Measurements from ENCODE around the gene FDPS. TPM values are rescaled to one million over a fixed set of nuclear protein-coding genes. Genes with fewer than 3 reads are reported as not detected.

FDPS gene
- total RNA-seq, 1 experiment from 2014 or later: 301 TPM

DNA sequence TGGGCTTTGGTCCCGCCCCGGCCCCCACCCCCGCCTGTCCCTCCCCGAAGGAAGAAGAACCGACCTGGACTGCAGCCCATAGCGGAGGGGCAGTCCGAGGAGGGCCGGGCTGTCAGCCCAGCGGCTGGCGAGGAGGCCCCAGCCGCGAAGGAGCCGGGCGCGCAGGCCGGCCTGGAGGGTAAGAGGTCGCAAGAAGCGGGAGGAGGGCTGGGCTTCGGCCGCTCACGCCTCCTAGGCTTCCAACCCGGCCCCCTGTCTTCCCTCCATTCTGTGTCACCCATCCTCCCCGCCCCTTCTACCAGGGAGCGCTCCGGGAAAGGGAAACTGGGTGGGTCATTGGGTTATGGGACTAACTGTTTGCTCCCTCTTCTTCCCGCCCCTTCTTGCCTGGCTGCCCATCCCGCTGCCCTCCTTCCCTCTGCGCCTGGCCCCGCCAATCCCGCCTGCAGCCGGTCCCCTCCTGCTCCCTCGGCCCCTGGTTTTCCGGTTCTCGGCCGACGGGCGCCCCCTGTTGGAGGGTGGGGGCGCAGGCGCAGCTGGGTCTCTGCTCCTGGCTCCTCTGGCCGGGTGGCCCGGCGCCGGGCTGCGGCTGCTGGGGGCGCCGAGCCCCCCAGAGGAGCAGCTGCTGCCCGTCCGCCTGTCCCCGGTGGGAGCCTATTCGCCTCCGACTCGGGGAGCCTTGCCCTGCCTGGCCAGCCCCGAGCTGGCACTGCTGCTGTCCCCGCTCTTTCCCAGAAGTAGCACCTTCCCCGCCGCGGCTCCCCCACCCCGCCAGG, 14.5 kb downstream of the FDPS start:
- TF ChIP-seq, protein P1, sequence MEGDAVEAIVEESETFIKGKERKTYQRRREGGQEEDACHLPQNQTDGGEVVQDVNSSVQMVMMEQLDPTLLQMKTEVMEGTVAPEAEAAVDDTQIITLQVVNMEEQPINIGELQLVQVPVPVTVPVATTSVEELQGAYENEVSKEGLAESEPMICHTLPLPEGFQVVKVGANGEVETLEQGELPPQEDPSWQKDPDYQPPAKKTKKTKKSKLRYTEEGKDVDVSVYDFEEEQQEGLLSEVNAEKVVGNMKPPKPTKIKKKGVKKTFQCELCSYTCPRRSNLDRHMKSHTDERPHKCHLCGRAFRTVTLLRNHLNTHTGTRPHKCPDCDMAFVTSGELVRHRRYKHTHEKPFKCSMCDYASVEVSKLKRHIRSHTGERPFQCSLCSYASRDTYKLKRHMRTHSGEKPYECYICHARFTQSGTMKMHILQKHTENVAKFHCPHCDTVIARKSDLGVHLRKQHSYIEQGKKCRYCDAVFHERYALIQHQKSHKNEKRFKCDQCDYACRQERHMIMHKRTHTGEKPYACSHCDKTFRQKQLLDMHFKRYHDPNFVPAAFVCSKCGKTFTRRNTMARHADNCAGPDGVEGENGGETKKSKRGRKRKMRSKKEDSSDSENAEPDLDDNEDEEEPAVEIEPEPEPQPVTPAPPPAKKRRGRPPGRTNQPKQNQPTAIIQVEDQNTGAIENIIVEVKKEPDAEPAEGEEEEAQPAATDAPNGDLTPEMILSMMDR (conservative IDR thresholded peaks at IDR 0.05; ENCODE audit: low read depth, low read length): peak; percentile 92
- TF ChIP-seq EZH2 (IDR thresholded peaks at IDR 0.05; ENCODE audit: low read length, unreplicated experiment): no peak
- H3K79me2 ChIP-seq (ENCODE audit: low read length): peaks cover 29% of the 10 kb centered on the region
- H3K36me3 ChIP-seq (ENCODE audit: low read depth, low read length): peaks cover 22% of the 10 kb centered on the region
- ChIA-PET CTCF (interaction anchor here (0.7 to 1.7 kb wide), 6 partner anchors 46 to 181 kb away, joined by 3 to 14 read pairs (median 4); partner anchors contain the start of genes CLK2 and HCN3), POLR2A (ENCODE audit: unreplicated experiment) (interaction anchor here (0.6 to 1.3 kb wide), 7 partner anchors 46 to 130 kb away, joined by 3 to 6 read pairs (median 3); partner anchors contain the start of genes CLK2, ENTREP3, HCN3 and SCAMP3)
- no peaks in the 10 kb centered on the region for H4K20me1 ChIP-seq (ENCODE audit: low read length)
- peak overlapping the region; percentile 93 for H3K4me2 ChIP-seq (ENCODE audit: low read length)
- ATAC-seq (peak; percentile 40), DNase-seq (peak; percentile 95)
- BruUV-seq (replicated peaks): no TSS peak
- intact Hi-C loops (cut with micrococcal nuclease): loop anchor here (1.0 kb wide), 4 partner anchors 15 to 325 kb away; partner anchors contain the start of genes ENTREP3, FDPS and HCN3
- peak overlapping the region; percentile 84 for H3K9ac ChIP-seq (ENCODE audit: low read length)
- H3K4me1 ChIP-seq (ENCODE audit: insufficient read depth, low read length): peaks cover 21% of the 10 kb centered on the region
- H3K4me3 ChIP-seq (ENCODE audit: low read length): peak overlapping the region; percentile 80
- no peaks in the 10 kb centered on the region for H3K9me2 ChIP-seq (replicated peaks; ENCODE audit: low read length)
- H3F3A ChIP-seq (ENCODE audit: low read length, unreplicated experiment): no peaks in the 10 kb centered on the region
- H3K9me3 ChIP-seq (ENCODE audit: low read length): no peaks in the 10 kb centered on the region
- peak overlapping the region; percentile 83 for H3K27ac ChIP-seq (ENCODE audit: low read length)
- no peaks in the 10 kb centered on the region for H3K27me3 ChIP-seq (ENCODE audit: low read length)
- H2AFZ ChIP-seq (ENCODE audit: low read length): peak overlapping the region; percentile 92

DNA sequence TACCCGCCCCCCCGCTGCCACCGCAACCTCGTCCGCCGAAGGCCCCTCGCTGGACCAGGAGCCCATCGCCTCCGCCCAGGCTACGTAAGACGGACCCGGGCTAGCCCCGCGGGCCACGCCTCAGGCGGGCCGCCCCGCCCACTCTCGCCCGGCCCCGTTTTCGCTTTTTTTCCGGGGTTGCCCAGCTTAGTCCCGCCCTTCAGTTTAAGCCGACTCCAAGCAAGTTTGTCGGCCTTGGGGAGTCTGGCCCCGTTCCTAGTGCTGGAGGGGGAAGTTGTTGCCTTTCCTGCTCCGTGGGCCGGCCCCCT, 15.0 kb downstream of the FDPS start:
- peak overlapping the region; percentile 80 for H3K4me3 ChIP-seq (ENCODE audit: low read length)
- peak; percentile 92 for DNase-seq
- H3K27me3 ChIP-seq (ENCODE audit: low read length): no peaks in the 10 kb centered on the region
- intact Hi-C loops (cut with micrococcal nuclease): loop anchor here (1.0 to 2.0 kb wide), 5 partner anchors 15 to 325 kb away; partner anchors contain the start of genes ENTREP3, FDPS, HCN3 and THBS3
- BruUV-seq (replicated peaks): no TSS peak
- H4K20me1 ChIP-seq (ENCODE audit: low read length): no peaks in the 10 kb centered on the region
- peak overlapping the region; percentile 93 for H3K4me2 ChIP-seq (ENCODE audit: low read length)
- CTCF ChIA-PET: interaction anchor here (0.9 to 1.7 kb wide), 5 partner anchors 47 to 181 kb away, joined by 3 to 14 read pairs (median 5); partner anchors contain the start of genes CLK2 and HCN3
- no peaks in the 10 kb centered on the region for H3F3A ChIP-seq (ENCODE audit: low read length, unreplicated experiment)
- no peaks in the 10 kb centered on the region for H3K9me3 ChIP-seq (ENCODE audit: low read length)
- ATAC-seq: peak; percentile 47
- peaks cover 20% of the 10 kb centered on the region for H3K36me3 ChIP-seq (ENCODE audit: low read depth, low read length)
- peak overlapping the region; percentile 92 for H2AFZ ChIP-seq (ENCODE audit: low read length)
- peak overlapping the region; percentile 83 for H3K27ac ChIP-seq (ENCODE audit: low read length)
- peaks cover 21% of the 10 kb centered on the region for H3K4me1 ChIP-seq (ENCODE audit: insufficient read depth, low read length)
- no peaks in the 10 kb centered on the region for H3K9me2 ChIP-seq (replicated peaks; ENCODE audit: low read length)
- H3K79me2 ChIP-seq (ENCODE audit: low read length): peaks cover 29% of the 10 kb centered on the region
- POLR2A ChIA-PET (ENCODE audit: unreplicated experiment): interaction anchor here (0.6 to 1.3 kb wide), 5 partner anchors 46 to 328 kb away, joined by 3 to 6 read pairs (median 4); partner anchors contain the start of genes CLK2, ENTREP3, HCN3 and SCAMP3
- H3K9ac ChIP-seq (ENCODE audit: low read length): peak overlapping the region; percentile 84
- TF ChIP-seq EZH2phosphoT487 (IDR thresholded peaks at IDR 0.05; ENCODE audit: borderline replicate concordance, low read length) (no peak), EZH2 (IDR thresholded peaks at IDR 0.05; ENCODE audit: low read length, unreplicated experiment) (no peak)
- TF ChIP-seq, protein P1 (conservative IDR thresholded peaks at IDR 0.05; ENCODE audit: low read depth, low read length): no peak
